Esophagus muscularis mucosa (tissue), 3 donors: ENCODE data around the gene SLC22A13.

Source experiments
- POLR2A ChIP-seq: fragments of 450-650 bp; IDR thresholded peaks from one replicate; pipeline ENCODE4 v1.6.1; 2017; ENCODE audit warnings: antibody characterized with exemption, moderate library complexity, mild to moderate bottlenecking, low read depth
- POLR2AphosphoS5 ChIP-seq, 2 donors: sonication (generic); formaldehyde crosslinking; IDR thresholded peaks; one replicate each; pipeline ENCODE4 v1.6.1; 2017; ENCODE audit warnings: antibody characterized with exemption in 2 of 2
- TF ChIP-seq, protein P1 (sequence below), 3 experiments: fragments of 200-600 bp in 2 of 3; fragments of 450-650 bp in 1 of 3; sonication (generic) in 2 of 3; IDR thresholded peaks; one replicate each; pipeline ENCODE4 v1.5.1; 2017 to 2019; ENCODE audit warnings: antibody characterized with exemption in 3 of 3, mild to moderate bottlenecking in 2 of 3, moderate library complexity in 1 of 3

DNA sequence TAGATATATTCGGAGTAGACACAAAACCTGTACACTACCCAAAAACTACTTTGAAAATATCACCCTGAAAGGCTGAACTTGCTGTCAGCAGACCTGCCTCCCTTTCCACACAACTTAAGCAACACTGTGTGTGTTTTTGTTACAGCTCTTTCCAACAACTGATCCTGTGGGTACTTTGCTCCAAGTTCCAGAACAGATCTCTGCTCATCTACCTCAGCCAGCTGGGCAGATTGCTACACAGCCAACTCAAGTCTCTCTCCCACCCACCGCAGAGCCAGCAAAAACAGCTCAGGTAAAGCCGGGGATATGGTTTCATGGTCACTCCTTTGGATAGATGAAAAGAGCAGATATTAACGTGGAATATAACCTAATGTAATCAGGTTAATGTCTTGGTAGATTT lies 19.7 kb upstream of the SLC22A13 start:
- TF ChIP-seq, protein P1, sequence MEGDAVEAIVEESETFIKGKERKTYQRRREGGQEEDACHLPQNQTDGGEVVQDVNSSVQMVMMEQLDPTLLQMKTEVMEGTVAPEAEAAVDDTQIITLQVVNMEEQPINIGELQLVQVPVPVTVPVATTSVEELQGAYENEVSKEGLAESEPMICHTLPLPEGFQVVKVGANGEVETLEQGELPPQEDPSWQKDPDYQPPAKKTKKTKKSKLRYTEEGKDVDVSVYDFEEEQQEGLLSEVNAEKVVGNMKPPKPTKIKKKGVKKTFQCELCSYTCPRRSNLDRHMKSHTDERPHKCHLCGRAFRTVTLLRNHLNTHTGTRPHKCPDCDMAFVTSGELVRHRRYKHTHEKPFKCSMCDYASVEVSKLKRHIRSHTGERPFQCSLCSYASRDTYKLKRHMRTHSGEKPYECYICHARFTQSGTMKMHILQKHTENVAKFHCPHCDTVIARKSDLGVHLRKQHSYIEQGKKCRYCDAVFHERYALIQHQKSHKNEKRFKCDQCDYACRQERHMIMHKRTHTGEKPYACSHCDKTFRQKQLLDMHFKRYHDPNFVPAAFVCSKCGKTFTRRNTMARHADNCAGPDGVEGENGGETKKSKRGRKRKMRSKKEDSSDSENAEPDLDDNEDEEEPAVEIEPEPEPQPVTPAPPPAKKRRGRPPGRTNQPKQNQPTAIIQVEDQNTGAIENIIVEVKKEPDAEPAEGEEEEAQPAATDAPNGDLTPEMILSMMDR (IDR thresholded peaks at IDR 0.05) = no peak
- TF ChIP-seq POLR2AphosphoS5 (IDR thresholded peaks at IDR 0.05) (no peak), POLR2A (no peak)
